ENCODE results near the gene MIER2. TPM values are rescaled to one million over a fixed set of nuclear protein-coding genes. Genes with fewer than 3 reads are reported as not detected.

Gene MIER2
- polyA plus RNA-seq, 1 of the 3 experiments (the other 2 are of a cell fraction) = 15.9 TPM

GRCh38 chr19:293436-294110, 51.0 kb downstream of the MIER2 start:
- no peaks in the 10 kb centered on the region; a peak in 1 of 4 replicates for H3K4me1 ChIP-seq (ENCODE audit: control insufficient read depth in 1 of 2, insufficient read depth in 2 of 2, low read depth in 1 of 2, low read length in 1 of 2)
- H3K9me3 ChIP-seq = no peaks in the 10 kb centered on the region
- H3F3A ChIP-seq (replicated peaks; ENCODE audit: insufficient read depth) = peaks cover 3% of the 10 kb centered on the region
- no peaks in the 10 kb centered on the region for H3K36me3 ChIP-seq (replicated peaks in 1 of 2; ENCODE audit: control insufficient read depth in 1 of 2, insufficient read depth in 2 of 2, low read length in 1 of 2)
- CTCF ChIA-PET = interaction anchor here (1.0 to 3.4 kb wide), 2 partner anchors 25 to 27 kb away, joined by 3 to 17 read pairs; no protein-coding TSS in a partner anchor
- H2AFZ ChIP-seq (ENCODE audit: low read depth) = no peak overlapping the region
- no peaks in the 10 kb centered on the region for H4K20me1 ChIP-seq (ENCODE audit: insufficient read depth)
- no peaks in the 10 kb centered on the region for H3K9me2 ChIP-seq
- no peak overlapping the region for H3K4me3 ChIP-seq (ENCODE audit: low read depth in 2 of 2, low read length in 1 of 2)
- H3K27ac ChIP-seq (ENCODE audit: low read depth in 2 of 2, low read length in 1 of 2) = no peak overlapping the region
- no peak overlapping the region for H3K9ac ChIP-seq
- 87% methylated on average over 10 of the region's 14 CpGs for WGBS (ENCODE audit: low lambda C conversion rate)
- H3K27me3 ChIP-seq (ENCODE audit: insufficient read depth) = no peaks in the 10 kb centered on the region
- H3K4me2 ChIP-seq = no peak overlapping the region
- H3K79me2 ChIP-seq (ENCODE audit: insufficient read depth) = no peaks in the 10 kb centered on the region
- DNase-seq = peak; percentile 25
- POLR2A ChIA-PET = interaction anchor here (1.0 kb wide), 1 partner anchor 17 kb away, joined by 3 read pairs; no protein-coding TSS in a partner anchor
- TF ChIP-seq MAX (IDR thresholded peaks at IDR 0.05; ENCODE audit: low read depth) = no peak
- no peak for TF ChIP-seq GABPA (IDR thresholded peaks at IDR 0.05; ENCODE audit: low read depth)
- TF ChIP-seq EZH2phosphoT487 (IDR thresholded peaks at IDR 0.05; ENCODE audit: borderline replicate concordance, low read depth) = no peak
- TF ChIP-seq GATA2 (CRISPR knock-in tag; IDR thresholded peaks at IDR 0.05) = no peak
- no peak for TF ChIP-seq JUND (IDR thresholded peaks at IDR 0.05)
- no peak for TF ChIP-seq NFIC (IDR thresholded peaks at IDR 0.05; ENCODE audit: borderline replicate concordance)
- no peak for TF ChIP-seq CHD2 (IDR thresholded peaks at IDR 0.05; ENCODE audit: low read length, partially characterized antibody)
- TF ChIP-seq TCF12 (IDR thresholded peaks at IDR 0.05) = no peak
- TF ChIP-seq SIN3A (IDR thresholded peaks at IDR 0.05; ENCODE audit: borderline replicate concordance, low read depth, low read length) = no peak
- TF ChIP-seq PBX3 (IDR thresholded peaks at IDR 0.05) = no peak
- TF ChIP-seq POLR2AphosphoS5 (IDR thresholded peaks at IDR 0.05; ENCODE audit: low read depth, low read length) = no peak
- no peak for TF ChIP-seq TEAD4 (IDR thresholded peaks at IDR 0.05; ENCODE audit: borderline replicate concordance, insufficient read depth)
- no peak for TF ChIP-seq FOXM1 (IDR thresholded peaks at IDR 0.05; ENCODE audit: low read depth)
- no peak for TF ChIP-seq ZBTB33 (IDR thresholded peaks at IDR 0.05; ENCODE audit: borderline replicate concordance, low read depth)
- no peak for TF ChIP-seq FOSL2 (IDR thresholded peaks at IDR 0.05; ENCODE audit: borderline replicate concordance, low read depth)
- no peak for TF ChIP-seq IRF3 (IDR thresholded peaks at IDR 0.05; ENCODE audit: low read depth, low read length)
- TF ChIP-seq TAF1 (IDR thresholded peaks at IDR 0.05; ENCODE audit: borderline replicate concordance, low read depth, low read length) = no peak
